Neural cell (in vitro differentiated cells): Measurements from ENCODE around the gene RPL35. TPM values are rescaled to one million over a fixed set of nuclear protein-coding genes. Genes with fewer than 3 reads are reported as not detected.

Experiments used
- H2AFZ ChIP-seq: fragments of 200-600, 300-800 bp; sonication (generic), shearing (Covaris generic); 2 replicates; pipeline ENCODE4 v1.6.0; 2014; ENCODE audit warnings: low read depth, mild to moderate bottlenecking, antibody characterized with exemption, low read length, moderate library complexity
- H3F3A ChIP-seq: fragments of 200-600 bp; shearing (Covaris generic); 2 replicates; pipeline ENCODE4 v1.6.1; 2016; ENCODE audit warnings: mild to moderate bottlenecking, moderate library complexity, mixed read lengths, antibody characterized with exemption, low read length; ENCODE audit not compliant: insufficient read depth, poor library complexity, severe bottlenecking
- H3K27ac ChIP-seq: fragments of 200-600, 300-800 bp; sonication (generic), shearing (Covaris generic); 2 replicates; pipeline ENCODE4 v1.5.1; 2014; ENCODE audit warnings: mild to moderate bottlenecking, low read length, moderate library complexity
- H3K27me3 ChIP-seq: fragments of 300-800, 200-600 bp; sonication (generic), shearing (Covaris generic); 2 replicates; pipeline ENCODE4 v1.6.0; 2014; ENCODE audit warnings: mild to moderate bottlenecking, low read depth, low read length, moderate library complexity; ENCODE audit not compliant: insufficient read depth
- H3K36me3 ChIP-seq: fragments of 300-800, 200-600 bp; sonication (generic), shearing (Covaris generic); 2 replicates; pipeline ENCODE4 v1.5.1; 2014; ENCODE audit warnings: mild to moderate bottlenecking, antibody characterized with exemption, low read length, moderate library complexity; ENCODE audit not compliant: insufficient read depth
- H3K4me2 ChIP-seq: fragments of 300-800, 200-600 bp; sonication (generic), shearing (Covaris generic); 2 replicates; pipeline ENCODE4 v1.6.0; 2014; ENCODE audit warnings: mild to moderate bottlenecking, low read length
- H3K4me3 ChIP-seq: fragments of 300-800, 200-600 bp; sonication (generic), shearing (Covaris generic); 2 replicates; pipeline ENCODE4 v1.5.1; 2014; ENCODE audit warnings: mild to moderate bottlenecking, low read length, moderate library complexity
- H3K79me2 ChIP-seq: fragments of 200-600 bp; shearing (Covaris generic); replicated peaks from 2 replicates; pipeline ENCODE4 v1.6.0; 2014; ENCODE audit warnings: mild to moderate bottlenecking, low read length, moderate library complexity; ENCODE audit not compliant: insufficient read depth
- H3K9ac ChIP-seq: fragments of 300-800, 200-600 bp; sonication (generic), shearing (Covaris generic); 2 replicates; pipeline ENCODE4 v1.6.1; 2016; ENCODE audit warnings: mild to moderate bottlenecking, low read length, mixed read lengths
- H3K9me2 ChIP-seq: fragments of 200-600 bp; shearing (Covaris generic); 2 replicates; pipeline ENCODE4 v1.6.1; 2016; ENCODE audit warnings: mild to moderate bottlenecking, low read length, mixed read lengths; ENCODE audit not compliant: insufficient read depth
- H3K9me3 ChIP-seq: fragments of 200-600, 300-800 bp; sonication (generic), shearing (Covaris generic); 2 replicates; pipeline ENCODE4 v1.6.1; 2016; ENCODE audit warnings: mild to moderate bottlenecking, mixed run types, low read length, moderate library complexity, mixed read lengths
- H4K20me1 ChIP-seq: fragments of 200-600 bp; shearing (Covaris generic); 2 replicates; pipeline ENCODE4 v1.6.1; 2016; ENCODE audit warnings: mild to moderate bottlenecking, mixed run types; ENCODE audit not compliant: insufficient read depth
- CTCF ChIP-seq: fragments of 450-650 bp; IDR thresholded peaks from 2 replicates; pipeline ENCODE4 v1.5.1; 2014; ENCODE audit warnings: antibody characterized with exemption, mild to moderate bottlenecking, moderate library complexity; ENCODE audit not compliant: poor library complexity, severe bottlenecking
- EP300 ChIP-seq: fragments of 450-650 bp; conservative IDR thresholded peaks from 2 replicates; pipeline ENCODE4 v1.6.1; 2014; ENCODE audit warnings: antibody characterized with exemption, mild to moderate bottlenecking, moderate library complexity; ENCODE audit not compliant: poor library complexity, severe bottlenecking
- EZH2 ChIP-seq: fragments of 200-600, 300-800 bp; shearing (Covaris generic), sonication (generic); IDR thresholded peaks from 2 replicates; pipeline ENCODE4 v1.6.1; 2014; ENCODE audit warnings: antibody characterized with exemption, low read length, borderline replicate concordance, mild to moderate bottlenecking; ENCODE audit not compliant: insufficient read depth, poor library complexity, severe bottlenecking
- MXI1 ChIP-seq: fragments of 450-650 bp; conservative IDR thresholded peaks from 2 replicates; pipeline ENCODE4 v1.6.1; 2014; ENCODE audit warnings: antibody characterized with exemption, mild to moderate bottlenecking; ENCODE audit not compliant: poor library complexity, severe bottlenecking
- POLR2AphosphoS5 ChIP-seq: IDR thresholded peaks from 2 replicates; pipeline ENCODE4 v1.6.1; 2012
- RAD21 ChIP-seq: fragments of 450-650 bp; conservative IDR thresholded peaks from 2 replicates; pipeline ENCODE4 v1.6.1; 2014; ENCODE audit warnings: antibody characterized with exemption, mild to moderate bottlenecking, moderate library complexity
- REST ChIP-seq: IDR thresholded peaks from 2 replicates; pipeline ENCODE4 v1.6.1; 2012; ENCODE audit warnings: borderline replicate concordance
- SMC3 ChIP-seq: fragments of 450-650 bp; conservative IDR thresholded peaks from 2 replicates; pipeline ENCODE4 v1.6.1; 2014; ENCODE audit warnings: antibody characterized with exemption, mild to moderate bottlenecking, moderate library complexity; ENCODE audit not compliant: poor library complexity
- TAF1 ChIP-seq: IDR thresholded peaks from 2 replicates; pipeline ENCODE4 v1.6.1; 2012; ENCODE audit warnings: low read depth
- polyA plus RNA-seq: library from polyadenylated mRNA; depleted of rRNA; stranded (reverse); fragments of >200 nt; gene quantifications from 2 replicates; pipeline ENCODE4 v1.2.3, GENCODE V29; 2014

The RPL35 gene
- polyA plus RNA-seq, 1 donor from 2014 or later, result 2,116 TPM

- Histone ChIP-seq H3K27me3 (no peaks in the 10 kb centered on the region), H3K27ac (no peak overlapping the region), H3K9me2 (no peaks in the 10 kb centered on the region), H4K20me1 (no peaks in the 10 kb centered on the region), H3K4me2 (no peak overlapping the region), H3K4me3 (no peak overlapping the region), H3F3A (no peaks in the 10 kb centered on the region), H3K9me3 (no peaks in the 10 kb centered on the region), H3K79me2 (no peaks in the 10 kb centered on the region), H3K36me3 (peaks cover 9% of the 10 kb centered on the region), H2AFZ (no peak overlapping the region), H3K9ac (no peak overlapping the region)
- TF ChIP-seq CTCF (no peak), EP300 (no peak), POLR2AphosphoS5 (no peak), TAF1 (no peak), MXI1 (no peak), SMC3 (no peak), REST (no peak), EZH2 (no peak), RAD21 (no peak)
These were observed 23.8 kb upstream of the RPL35 start for GRCh38 chr9:124885551-124885950.

GRCh38 chr9:124884376-124884775 lies 22.6 kb upstream of the RPL35 start:
- Histone ChIP-seq H3K4me2 (no peak overlapping the region), H3K27me3 (no peaks in the 10 kb centered on the region), H3K9ac (no peak overlapping the region), H3F3A (no peaks in the 10 kb centered on the region), H2AFZ (no peak overlapping the region), H4K20me1 (no peaks in the 10 kb centered on the region), H3K79me2 (no peaks in the 10 kb centered on the region), H3K9me2 (no peaks in the 10 kb centered on the region), H3K9me3 (no peaks in the 10 kb centered on the region), H3K36me3 (peaks cover 9% of the 10 kb centered on the region), H3K4me3 (no peak overlapping the region), H3K27ac (no peak overlapping the region)
- TF ChIP-seq TAF1 (no peak), EP300 (no peak), REST (no peak), RAD21 (no peak), MXI1 (no peak), POLR2AphosphoS5 (no peak), EZH2 (no peak), CTCF (no peak), SMC3 (no peak)
